HG03378 (cell line): ENCODE results near the gene PAPOLA.
"Not testable (repeated sequence)": the region's sequence is repeated elsewhere in the genome, so short reads cannot be mapped to it uniquely, and the experiment has no call there.

ENCODE experiments used
- ATAC-seq: cut with Tn5 transposase; IDR thresholded peaks from one replicate; pipeline ENCODE4 v1.9.1; 2021; ENCODE audit warnings: mild to moderate bottlenecking, moderate library complexity; ENCODE audit not compliant: unreplicated experiment

Gene PAPOLA

GRCh38 chr14:96501740-96502620, at the start of gene PAPOLA:
PAPOLA (plus strand) TSS chr14:96502382; CDS start chr14:96502593, 211 bp downstream.
- ATAC-seq, result peak; percentile 87

GRCh38 chr14:96452684-96453083, 49.5 kb upstream of the PAPOLA start:
- no peak for ATAC-seq

DNA sequence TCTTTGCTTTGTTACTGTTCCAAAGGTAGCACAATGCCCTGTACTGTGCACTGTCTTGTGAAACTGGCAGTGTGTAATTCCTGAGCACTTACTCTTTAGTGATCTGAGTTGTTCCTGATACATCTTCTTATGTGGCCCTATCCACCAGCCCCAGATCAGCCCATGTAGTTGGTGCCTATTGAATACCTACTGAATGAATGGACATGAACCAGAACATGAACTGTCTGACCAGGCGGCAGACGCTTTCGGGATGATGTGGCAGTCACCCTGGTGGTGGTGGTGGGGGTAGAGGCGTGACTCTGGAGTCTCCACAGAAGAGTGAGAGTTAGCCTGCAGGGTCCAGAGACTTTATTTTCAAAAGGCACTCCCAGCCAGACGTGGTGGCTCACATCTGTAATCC, 46.6 kb upstream of the PAPOLA start:
- no peak for ATAC-seq

DNA sequence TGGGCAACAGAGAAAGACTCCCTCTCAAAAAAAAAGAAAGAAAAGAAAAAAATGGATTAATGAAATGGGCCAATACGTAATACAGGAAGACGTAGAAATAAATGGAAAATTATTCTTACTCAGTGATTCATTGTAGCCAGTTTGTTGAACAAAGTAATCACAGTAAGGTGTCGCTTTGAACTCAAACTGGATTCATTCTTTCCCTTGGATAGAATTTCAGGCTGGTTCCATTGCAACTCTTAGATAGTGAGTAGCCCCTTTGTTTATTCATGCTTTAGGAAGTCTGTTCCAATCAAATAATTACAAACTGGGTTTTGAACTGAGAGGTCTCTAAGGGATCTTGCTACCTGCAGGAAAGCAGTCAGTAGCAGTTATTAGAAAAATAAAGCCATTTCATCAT, 42.3 kb upstream of the PAPOLA start:
- ATAC-seq, result no peak

- no peak for ATAC-seq
Observed at GRCh38 chr14:96461950-96462798, 40.0 kb upstream of the PAPOLA start.

DNA sequence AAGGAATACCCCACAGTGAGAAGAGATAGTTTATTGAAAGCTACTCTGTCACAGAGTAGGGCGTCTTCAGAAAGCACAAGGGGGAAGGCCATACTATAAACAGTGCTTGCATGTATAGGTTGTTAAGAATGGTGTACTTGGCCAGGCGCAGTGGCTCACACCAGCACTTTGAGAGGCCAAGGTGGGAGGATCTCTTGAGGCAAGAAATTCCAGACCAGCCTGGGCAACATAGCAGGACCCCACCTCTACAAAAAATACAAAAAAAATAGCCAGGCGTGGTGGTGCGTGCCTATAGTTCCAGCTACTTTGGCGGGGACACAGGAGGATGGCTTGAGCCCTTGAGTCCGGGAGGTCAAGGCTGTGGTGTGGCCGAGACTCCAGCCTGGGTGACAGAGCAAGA, 38.0 kb upstream of the PAPOLA start:
- no peak for ATAC-seq

DNA sequence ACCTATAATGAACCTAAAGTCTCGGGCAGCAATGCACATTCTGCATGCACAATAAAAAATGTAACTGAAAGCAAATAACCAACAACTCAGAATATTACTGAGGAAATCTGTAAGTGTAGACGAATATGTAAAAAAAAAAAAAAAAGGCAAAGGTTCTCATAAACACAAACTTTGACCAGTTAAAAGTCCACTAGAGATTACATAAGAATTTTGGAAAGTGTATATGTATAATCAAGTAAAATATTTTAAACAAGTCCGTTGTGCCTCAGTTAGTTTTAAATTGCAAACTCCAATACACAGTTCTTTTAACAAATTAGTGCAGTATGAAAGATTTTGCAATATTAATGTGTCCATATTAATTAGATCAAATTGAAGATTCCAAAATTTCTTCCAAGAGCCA, 35.3 kb upstream of the PAPOLA start:
- no peak for ATAC-seq

GRCh38 chr14:96470331-96470730, 31.9 kb upstream of the PAPOLA start:
- ATAC-seq, result no peak

- ATAC-seq, result not testable (repeated sequence)
Observed at GRCh38 chr14:96470967-96471366, 31.2 kb upstream of the PAPOLA start.

DNA sequence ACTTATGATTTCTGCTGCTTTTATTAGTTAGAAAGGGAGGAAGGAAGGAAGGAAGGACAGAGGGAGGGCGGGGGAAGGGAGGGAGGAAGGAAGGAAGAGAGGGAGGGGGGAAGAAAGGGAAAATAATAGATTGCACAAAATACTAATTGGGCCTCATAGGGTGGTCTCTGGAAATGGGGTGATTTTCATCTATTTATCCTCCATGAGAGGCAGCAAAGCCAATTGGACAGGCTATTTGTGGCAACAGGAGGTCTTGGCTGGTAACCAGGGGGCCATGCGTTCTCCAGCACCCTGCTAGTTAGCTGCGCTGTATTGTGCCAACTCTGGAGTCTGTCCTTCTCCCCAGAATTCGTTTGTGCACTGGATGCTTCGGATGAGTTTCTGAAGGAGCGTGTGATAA, 24.1 kb upstream of the PAPOLA start:
- no peak for ATAC-seq

- ATAC-seq, result no peak
Observed at GRCh38 chr14:96479435-96480146, 22.6 kb upstream of the PAPOLA start.

GRCh38 chr14:96481731-96482314, 20.4 kb upstream of the PAPOLA start:
- no peak for ATAC-seq

DNA sequence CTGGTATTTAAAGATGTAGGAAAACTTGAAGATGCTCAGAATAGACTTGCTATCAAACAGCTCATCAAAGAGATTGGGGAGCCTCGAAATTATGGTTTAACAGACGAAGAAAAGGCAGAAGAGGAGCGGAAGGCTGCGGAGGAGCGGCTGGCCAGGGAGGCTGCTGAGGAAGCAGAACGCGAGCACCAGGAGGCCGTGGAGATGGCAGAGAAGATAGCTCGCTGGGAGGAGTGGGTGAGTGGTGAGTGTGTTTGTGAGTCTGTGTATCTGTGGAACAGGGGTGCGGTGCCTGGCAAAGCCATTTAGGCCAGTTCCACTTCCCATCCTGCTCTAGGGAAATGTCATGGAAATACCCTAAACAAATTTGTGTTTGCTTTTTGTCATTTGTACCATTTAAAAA, 19.2 kb upstream of the PAPOLA start:
- no peak for ATAC-seq

- no peak for ATAC-seq
Observed at GRCh38 chr14:96484399-96484798, 17.8 kb upstream of the PAPOLA start.

- ATAC-seq, result peak; percentile 72
Observed at GRCh38 chr14:96486705-96487104, 15.5 kb upstream of the PAPOLA start.

- ATAC-seq, result no peak
Observed at GRCh38 chr14:96489327-96489726, 12.9 kb upstream of the PAPOLA start.

- no peak for ATAC-seq
Observed at GRCh38 chr14:96493178-96493577, 9.0 kb upstream of the PAPOLA start.

- ATAC-seq, result no peak
Observed at GRCh38 chr14:96494331-96494730, 7.9 kb upstream of the PAPOLA start.

DNA sequence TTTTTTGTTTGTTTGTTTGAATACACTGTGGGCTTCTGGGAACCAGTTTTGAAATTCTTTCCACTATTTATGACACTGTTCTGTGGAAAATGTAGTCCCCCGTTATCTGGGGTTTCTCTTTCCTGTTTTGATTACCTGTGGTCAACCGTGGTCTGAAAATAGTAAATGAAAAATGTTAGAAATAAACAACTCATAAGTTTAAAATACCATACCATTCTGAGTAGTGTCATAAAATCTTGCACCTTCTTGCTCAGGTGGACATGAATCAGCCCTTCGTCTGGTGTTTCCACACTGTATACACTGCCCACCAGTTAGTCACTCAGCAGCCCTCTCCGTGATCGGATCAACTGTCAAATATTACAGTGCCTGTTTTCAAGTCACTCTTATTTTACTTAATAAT, 5.1 kb upstream of the PAPOLA start:
- ATAC-seq, result peak; percentile 49

GRCh38 chr14:96497586-96497985, 4.6 kb upstream of the PAPOLA start:
- ATAC-seq, result no peak

- no peak for ATAC-seq
Observed at GRCh38 chr14:96501217-96501739, 904 bp upstream of the PAPOLA start.
